Stimulated activated CD8-positive, alpha-beta memory T cell treated with anti-CD3 and anti-CD28 coated beads, Interleukin-15, amount 100 ng/mL, for 48 hours (primary cell): ENCODE data around the gene HAVCR1.
A peak's percentile ranks its signal among the peaks of the same experiment; 100 is the strongest.
"Not testable (repeated sequence)": the region's sequence is repeated elsewhere in the genome, so short reads cannot be mapped to it uniquely, and the experiment has no call there.

Source experiments
- DNase-seq, 2 donors: peaks; one replicate each; pipeline ENCODE4 v3.0.0-alpha.2; 2020; ENCODE audit warnings: low read depth in 2 of 2

The HAVCR1 gene

GRCh38 chr5:157059093-157059539 is at the start of gene HAVCR1:
TSS of gene HAVCR1 (minus strand) at chr5:157059116. CDS start at chr5:157057943, 1,173 bp downstream.
- no peak for DNase-seq

GRCh38 chr5:157107508-157107907 is 48.6 kb upstream of the HAVCR1 start:
- no peak for DNase-seq

GRCh38 chr5:157106630-157107461 is 47.9 kb upstream of the HAVCR1 start:
- DNase-seq: peak in 1 of 2 donors; percentile 32

GRCh38 chr5:157100140-157100679 is 41.3 kb upstream of the HAVCR1 start:
- no peak for DNase-seq

GRCh38 chr5:157088342-157088990 is 29.6 kb upstream of the HAVCR1 start:
- no peak for DNase-seq

GRCh38 chr5:157086751-157087359 is 27.9 kb upstream of the HAVCR1 start:
- DNase-seq: no peak

- no peak for DNase-seq
Observed at GRCh38 chr5:157085930-157086329, 27.0 kb upstream of the HAVCR1 start.

GRCh38 chr5:157080286-157080685 is 21.4 kb upstream of the HAVCR1 start:
- DNase-seq: no peak

GRCh38 chr5:157076558-157076957 is 17.6 kb upstream of the HAVCR1 start:
- DNase-seq: no peak

- DNase-seq: peak; percentile 17 to 27
Observed at GRCh38 chr5:157072508-157072907, 13.6 kb upstream of the HAVCR1 start.

GRCh38 chr5:157069949-157070348 is 11.0 kb upstream of the HAVCR1 start:
- DNase-seq: no peak

- DNase-seq: no peak
Observed at GRCh38 chr5:157068785-157069184, 9.9 kb upstream of the HAVCR1 start.

- DNase-seq: no peak
Observed at GRCh38 chr5:157068339-157068738, 9.4 kb upstream of the HAVCR1 start.

GRCh38 chr5:157067005-157067404 is 8.1 kb upstream of the HAVCR1 start:
- no peak for DNase-seq

- DNase-seq: no peak
Observed at GRCh38 chr5:157066080-157066479, 7.2 kb upstream of the HAVCR1 start.

GRCh38 chr5:157063776-157064430 is 5.0 kb upstream of the HAVCR1 start:
- DNase-seq: no peak

- no peak for DNase-seq
Observed at GRCh38 chr5:157059891-157060290, 975 bp upstream of the HAVCR1 start.

GRCh38 chr5:157057459-157058370 is 1.2 kb downstream of the HAVCR1 start:
- no peak for DNase-seq

GRCh38 chr5:157056848-157057247 is 2.1 kb downstream of the HAVCR1 start:
- DNase-seq: not testable (repeated sequence)

GRCh38 chr5:157051604-157052245 is 7.2 kb downstream of the HAVCR1 start:
- DNase-seq: no peak
